ENCODE data around the gene FGL2.

DNA sequence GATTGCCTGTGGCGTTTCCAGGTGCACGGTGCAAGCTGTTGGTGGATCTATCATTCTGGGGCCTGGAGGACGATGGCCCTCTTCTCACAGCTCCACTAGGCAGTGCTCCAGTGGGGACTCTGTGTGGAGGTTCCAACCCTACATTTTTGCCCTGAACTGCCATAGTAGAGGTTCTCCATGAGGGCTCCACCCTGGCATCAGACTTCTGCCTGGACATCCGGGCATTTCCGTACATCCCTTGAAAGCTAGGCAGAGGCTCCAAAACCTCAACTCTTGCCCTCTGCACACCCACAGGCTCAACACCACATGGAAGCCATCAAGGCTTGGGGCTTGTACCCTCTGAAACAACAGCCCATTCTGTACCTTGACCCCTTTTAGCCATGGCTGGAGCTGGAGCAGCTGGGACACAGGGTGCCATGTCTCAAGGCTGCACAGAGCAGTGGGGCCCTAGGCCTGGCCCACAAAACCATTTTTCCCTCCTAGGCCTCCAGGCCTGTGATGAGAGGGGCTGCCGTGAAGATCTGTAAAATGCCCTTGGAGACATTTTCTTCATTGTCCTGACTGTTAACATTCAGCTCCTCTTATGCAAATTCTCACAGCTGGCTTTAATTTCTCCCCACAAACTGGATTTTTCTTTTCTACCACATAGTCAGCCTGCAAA, 10.0 kb upstream of the FGL2 start:
- TF ChIP-seq, protein P1, sequence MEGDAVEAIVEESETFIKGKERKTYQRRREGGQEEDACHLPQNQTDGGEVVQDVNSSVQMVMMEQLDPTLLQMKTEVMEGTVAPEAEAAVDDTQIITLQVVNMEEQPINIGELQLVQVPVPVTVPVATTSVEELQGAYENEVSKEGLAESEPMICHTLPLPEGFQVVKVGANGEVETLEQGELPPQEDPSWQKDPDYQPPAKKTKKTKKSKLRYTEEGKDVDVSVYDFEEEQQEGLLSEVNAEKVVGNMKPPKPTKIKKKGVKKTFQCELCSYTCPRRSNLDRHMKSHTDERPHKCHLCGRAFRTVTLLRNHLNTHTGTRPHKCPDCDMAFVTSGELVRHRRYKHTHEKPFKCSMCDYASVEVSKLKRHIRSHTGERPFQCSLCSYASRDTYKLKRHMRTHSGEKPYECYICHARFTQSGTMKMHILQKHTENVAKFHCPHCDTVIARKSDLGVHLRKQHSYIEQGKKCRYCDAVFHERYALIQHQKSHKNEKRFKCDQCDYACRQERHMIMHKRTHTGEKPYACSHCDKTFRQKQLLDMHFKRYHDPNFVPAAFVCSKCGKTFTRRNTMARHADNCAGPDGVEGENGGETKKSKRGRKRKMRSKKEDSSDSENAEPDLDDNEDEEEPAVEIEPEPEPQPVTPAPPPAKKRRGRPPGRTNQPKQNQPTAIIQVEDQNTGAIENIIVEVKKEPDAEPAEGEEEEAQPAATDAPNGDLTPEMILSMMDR (conservative IDR thresholded peaks at IDR 0.05; ENCODE audit: low read depth in 2 of 2) = no peak
- TF ChIP-seq EZH2phosphoT487 (IDR thresholded peaks at IDR 0.05; ENCODE audit: unreplicated experiment) (no peak), POLR2AphosphoS5 (IDR thresholded peaks at IDR 0.05; ENCODE audit: low read depth) (no peak), EZH2 (IDR thresholded peaks at IDR 0.05; ENCODE audit: low read depth, unreplicated experiment) (no peak), STAT1 (IDR thresholded peaks at IDR 0.05; ENCODE audit: unreplicated experiment) (no peak), JUNB (IDR thresholded peaks at IDR 0.05; ENCODE audit: unreplicated experiment) (no peak)
- TF ChIP-seq, protein P2, sequence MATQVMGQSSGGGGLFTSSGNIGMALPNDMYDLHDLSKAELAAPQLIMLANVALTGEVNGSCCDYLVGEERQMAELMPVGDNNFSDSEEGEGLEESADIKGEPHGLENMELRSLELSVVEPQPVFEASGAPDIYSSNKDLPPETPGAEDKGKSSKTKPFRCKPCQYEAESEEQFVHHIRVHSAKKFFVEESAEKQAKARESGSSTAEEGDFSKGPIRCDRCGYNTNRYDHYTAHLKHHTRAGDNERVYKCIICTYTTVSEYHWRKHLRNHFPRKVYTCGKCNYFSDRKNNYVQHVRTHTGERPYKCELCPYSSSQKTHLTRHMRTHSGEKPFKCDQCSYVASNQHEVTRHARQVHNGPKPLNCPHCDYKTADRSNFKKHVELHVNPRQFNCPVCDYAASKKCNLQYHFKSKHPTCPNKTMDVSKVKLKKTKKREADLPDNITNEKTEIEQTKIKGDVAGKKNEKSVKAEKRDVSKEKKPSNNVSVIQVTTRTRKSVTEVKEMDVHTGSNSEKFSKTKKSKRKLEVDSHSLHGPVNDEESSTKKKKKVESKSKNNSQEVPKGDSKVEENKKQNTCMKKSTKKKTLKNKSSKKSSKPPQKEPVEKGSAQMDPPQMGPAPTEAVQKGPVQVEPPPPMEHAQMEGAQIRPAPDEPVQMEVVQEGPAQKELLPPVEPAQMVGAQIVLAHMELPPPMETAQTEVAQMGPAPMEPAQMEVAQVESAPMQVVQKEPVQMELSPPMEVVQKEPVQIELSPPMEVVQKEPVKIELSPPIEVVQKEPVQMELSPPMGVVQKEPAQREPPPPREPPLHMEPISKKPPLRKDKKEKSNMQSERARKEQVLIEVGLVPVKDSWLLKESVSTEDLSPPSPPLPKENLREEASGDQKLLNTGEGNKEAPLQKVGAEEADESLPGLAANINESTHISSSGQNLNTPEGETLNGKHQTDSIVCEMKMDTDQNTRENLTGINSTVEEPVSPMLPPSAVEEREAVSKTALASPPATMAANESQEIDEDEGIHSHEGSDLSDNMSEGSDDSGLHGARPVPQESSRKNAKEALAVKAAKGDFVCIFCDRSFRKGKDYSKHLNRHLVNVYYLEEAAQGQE (IDR thresholded peaks at IDR 0.05; ENCODE audit: unreplicated experiment) = no peak
- TF ChIP-seq, protein P3, sequence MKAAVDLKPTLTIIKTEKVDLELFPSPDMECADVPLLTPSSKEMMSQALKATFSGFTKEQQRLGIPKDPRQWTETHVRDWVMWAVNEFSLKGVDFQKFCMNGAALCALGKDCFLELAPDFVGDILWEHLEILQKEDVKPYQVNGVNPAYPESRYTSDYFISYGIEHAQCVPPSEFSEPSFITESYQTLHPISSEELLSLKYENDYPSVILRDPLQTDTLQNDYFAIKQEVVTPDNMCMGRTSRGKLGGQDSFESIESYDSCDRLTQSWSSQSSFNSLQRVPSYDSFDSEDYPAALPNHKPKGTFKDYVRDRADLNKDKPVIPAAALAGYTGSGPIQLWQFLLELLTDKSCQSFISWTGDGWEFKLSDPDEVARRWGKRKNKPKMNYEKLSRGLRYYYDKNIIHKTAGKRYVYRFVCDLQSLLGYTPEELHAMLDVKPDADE (IDR thresholded peaks at IDR 0.05) = no peak

All from GM23338 (cell line).